COR-L47 (cell line): ENCODE results near the gene THOC6.
A peak's percentile ranks its signal among the peaks of the same experiment; 100 is the strongest.

Experiments used
- DNase-seq: peaks from one replicate; lab custom pipeline; 2025; lab: John Stamatoyannopoulos, UW

THOC6 gene

GRCh38 chr16:3023669-3024478 is at the start of gene THOC6, which contains the start of gene HCFC1R1:
Gene THOC6 (plus strand): TSS chr16:3024035. CDS start chr16:3024327, 292 bp downstream.
Gene HCFC1R1 (minus strand): TSS chr16:3023942. CDS start chr16:3023941, 1 bp downstream.
- peak; percentile 97 for DNase-seq

- DNase-seq: no peak
Measured at GRCh38 chr16:2974319-2975056, 49.3 kb upstream of the THOC6 start.

GRCh38 chr16:2975161-2975795 is 48.6 kb upstream of the THOC6 start:
- DNase-seq: no peak

DNA sequence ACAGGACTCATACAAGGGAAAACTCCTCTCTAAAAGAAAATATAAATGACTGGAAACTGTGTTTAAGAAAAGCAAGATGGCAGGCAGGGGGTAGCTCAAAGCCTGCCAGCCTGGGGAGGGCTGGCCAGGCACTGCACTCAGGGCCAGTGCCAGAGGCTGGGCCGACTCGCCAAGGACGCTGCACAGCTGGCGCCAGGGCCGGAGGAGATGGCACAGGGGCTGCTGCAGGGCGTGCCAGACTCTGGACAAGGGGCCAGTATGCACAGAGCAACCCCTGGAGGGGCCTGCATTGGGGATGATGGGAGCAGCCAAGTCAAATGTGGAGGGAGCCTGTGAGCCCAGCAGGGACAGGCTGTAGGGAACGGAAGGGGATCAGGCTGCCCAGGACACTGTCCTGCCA is 47.6 kb upstream of the THOC6 start:
- no peak for DNase-seq

DNA sequence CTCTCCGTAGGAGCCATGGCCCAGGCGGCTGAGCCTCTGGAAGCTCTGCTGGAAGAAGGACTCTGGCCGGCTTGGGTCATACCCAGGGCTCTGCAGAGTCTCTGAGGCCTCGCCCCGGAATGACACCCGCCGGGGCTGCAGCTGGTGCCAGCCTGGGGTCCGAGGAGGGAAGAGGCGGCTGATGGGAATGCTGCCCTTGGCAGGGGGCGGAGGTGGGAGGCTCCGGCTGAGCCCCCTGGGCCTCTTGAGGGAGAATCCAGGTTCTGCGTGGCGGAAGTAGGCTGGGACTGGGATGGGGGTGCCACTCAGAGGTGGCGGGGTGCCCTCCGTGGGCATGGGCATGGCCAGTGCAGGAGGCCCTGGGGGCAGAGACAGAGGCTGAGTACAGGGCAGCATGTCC is 47.2 kb upstream of the THOC6 start:
- no peak for DNase-seq

DNA sequence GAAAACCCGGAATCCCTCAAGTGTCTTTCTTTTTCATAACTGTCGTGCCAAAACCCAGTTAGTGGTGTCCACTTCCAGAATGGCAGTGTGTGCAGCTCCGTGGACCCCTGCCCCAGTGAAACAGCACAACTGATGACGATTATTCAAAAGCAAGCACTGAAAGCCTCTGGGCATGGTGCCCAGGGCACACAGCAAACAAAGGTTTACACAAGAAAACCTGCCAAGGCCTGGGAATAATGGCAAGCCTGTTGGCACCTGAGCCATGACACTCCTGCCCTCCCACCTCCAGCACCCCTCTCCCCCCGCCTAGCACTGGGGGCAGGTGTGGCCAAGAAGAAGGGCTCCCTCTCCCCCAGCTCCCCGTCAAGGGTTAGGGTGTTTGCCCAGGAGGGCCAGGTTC is 46.4 kb upstream of the THOC6 start:
- peak; percentile 87 for DNase-seq

DNA sequence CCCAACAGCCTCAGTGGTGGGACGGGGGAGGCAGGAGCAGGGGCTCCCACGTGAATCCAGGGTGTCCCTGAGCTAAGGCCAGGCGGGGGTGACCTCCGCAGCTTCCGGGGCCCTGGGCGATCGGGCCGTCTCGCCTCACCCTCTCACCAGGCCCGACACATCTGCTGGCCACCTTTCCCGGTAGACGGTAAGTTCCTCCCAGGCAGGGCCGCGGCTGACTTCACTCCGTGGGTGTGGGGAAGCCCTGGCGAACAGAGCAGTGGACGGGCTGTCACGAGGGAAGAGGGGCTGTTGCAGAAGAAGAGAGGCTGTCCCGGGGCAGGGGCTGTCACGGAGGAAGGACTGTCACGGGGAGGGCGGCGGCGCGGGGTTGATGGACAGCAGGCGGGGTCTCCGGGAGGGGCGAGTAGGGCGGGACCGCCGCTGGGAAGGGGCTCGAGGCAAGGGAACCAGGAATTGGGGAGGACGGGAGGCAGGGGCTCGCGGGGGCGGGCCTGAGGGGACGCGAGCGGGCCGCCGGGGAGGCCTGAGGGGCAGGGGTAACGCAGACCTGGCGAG is 44.1 kb upstream of the THOC6 start:
- no peak for DNase-seq

DNA sequence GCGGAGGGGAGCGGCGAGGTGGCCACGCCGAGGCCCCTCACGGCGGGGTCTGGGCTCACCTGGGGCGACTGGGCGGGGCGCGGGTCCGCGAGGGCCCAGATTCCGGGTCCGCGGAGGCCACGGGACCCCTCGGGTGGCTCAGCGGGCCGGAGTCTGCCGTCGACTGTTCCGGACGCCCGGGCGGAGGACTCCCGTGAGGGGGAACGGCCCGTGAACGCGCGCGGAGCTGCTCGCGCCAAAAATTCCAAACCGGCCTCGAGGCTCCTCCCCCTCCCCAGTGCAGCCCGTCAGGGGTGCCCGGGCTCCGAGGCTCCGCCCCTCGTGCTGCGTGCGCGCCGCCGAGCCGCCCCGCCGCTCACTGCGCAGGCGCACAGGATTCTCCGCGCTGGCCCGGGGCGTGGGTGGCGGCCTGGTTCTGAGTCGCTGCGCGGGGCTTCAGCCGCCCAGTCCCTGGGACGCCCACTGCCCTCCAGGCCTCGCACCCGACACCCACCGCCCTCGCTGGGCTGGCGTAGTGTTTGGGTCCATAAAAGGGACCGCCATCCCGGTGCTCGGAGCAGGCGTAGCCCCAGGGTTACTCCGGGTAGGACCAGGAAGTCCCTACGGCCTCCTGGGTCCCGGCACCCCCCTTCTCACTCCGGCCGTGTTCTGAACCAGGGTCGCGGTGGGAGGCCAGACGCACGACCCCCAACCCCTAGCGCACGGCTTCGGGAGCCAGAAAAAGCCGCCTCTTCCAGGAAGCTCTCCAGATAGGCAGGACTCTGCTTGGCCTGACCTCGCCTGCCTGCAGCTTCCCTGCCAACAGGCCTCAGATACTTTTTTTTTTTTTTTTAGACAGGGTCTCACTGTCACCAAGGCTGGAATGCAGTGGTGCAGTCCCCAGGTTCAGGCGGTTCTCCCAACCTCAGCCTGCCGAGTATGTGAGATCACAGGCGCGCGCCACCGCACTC is 43.3 kb upstream of the THOC6 start, which contains the start of gene PKMYT1:
Gene PKMYT1 (minus strand): TSS at position 220 of the 950 bp plus-strand sequence. CDS start 789 bp downstream, outside the sequence.
- DNase-seq: peak; percentile 88

GRCh38 chr16:2981177-2981898 is 42.5 kb upstream of the THOC6 start:
- no peak for DNase-seq

DNA sequence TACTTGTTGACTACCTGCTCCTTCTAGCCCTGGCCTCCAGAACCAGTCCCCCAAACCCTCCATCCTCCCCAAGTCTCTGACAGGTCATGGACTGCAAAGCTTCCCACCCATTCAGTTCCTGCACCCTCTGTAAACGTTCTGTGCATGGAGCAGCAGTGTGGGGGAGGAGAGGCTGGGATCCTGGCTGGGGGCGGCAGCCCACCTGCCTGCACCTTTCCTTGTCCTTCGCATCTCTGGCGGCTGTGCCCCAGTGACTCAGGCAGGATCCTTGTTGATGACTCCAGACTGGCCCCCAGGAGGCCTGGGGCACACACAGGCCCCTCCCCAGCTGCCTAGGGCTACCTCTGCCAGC is 42.0 kb upstream of the THOC6 start:
- DNase-seq: no peak

- DNase-seq: no peak
Measured at GRCh38 chr16:2982402-2982801, 41.4 kb upstream of the THOC6 start.

- DNase-seq: peak; percentile 59
Measured at GRCh38 chr16:2983706-2984136, 40.1 kb upstream of the THOC6 start.

- DNase-seq: no peak
Measured at GRCh38 chr16:2985462-2985861, 38.4 kb upstream of the THOC6 start.

DNA sequence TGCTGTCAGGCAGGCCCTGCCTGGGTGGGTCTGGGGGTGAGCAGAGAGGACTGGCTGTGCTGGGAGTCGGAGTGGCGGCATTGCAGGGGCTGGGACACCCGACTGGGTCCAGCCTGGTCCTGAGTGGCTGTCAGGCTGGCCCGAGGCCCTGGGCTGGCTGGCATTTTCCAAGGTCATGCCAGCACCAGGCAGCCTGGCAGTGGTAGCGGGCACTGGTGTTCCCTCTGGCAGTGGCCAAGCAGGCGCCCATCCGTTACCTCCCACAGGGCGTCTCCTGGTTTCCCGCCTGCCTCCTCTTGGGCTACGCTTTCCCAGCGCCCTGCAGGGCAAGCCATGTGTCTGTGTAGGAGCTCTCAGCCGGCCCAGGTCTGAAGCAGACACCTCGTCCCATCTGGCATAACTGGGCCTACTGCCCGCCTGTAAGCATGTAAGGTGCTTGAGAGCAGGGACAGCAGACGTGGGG is 37.9 kb upstream of the THOC6 start:
- DNase-seq: no peak

DNA sequence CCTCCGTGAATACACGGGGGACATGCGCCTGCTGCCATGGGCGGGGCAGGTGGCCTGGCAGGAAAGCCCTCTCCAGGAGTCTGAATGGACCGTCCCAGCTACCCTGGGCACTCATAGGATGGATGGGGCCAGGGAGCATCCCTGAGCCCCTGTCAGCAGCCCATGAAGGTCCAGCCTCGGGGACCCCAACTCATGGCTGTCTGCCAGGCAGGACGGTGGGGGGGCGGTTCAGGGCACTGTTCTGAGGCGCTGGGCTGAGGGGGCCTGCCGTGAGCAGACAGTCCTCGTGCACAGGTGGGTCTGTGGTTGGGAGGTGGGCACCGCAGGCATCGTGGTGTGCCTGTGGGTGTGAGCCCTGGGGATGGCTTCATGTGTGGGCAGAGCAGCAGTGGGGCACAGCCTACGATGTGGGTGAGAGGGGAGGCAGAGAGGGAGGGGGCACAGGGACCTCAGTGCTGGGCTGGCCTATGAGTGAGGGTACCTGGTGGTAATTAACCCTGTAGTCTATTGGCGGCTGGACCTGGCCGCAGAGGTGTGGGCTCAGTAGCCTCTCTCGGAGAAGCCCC is 37.1 kb upstream of the THOC6 start:
- no peak for DNase-seq

DNA sequence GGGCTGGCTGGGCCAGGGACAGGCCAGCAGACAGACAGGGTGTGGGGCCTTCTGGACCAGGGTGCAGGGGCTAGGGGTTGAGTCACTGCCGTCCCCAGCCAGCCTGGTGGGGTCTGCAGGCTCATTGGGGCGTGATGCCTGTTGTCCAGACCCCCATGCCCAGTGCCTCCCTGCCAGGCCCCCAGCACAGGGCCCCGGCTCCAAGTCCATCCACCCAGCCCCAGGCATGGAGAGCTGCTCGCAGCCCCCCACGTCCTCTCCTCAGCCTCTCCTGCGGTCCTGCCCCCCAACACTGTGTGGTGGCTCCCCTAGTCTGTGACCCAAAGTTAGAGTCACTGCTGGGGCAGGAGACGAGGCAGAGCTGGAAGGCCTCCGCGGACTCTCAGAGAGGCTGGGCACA is 36.5 kb upstream of the THOC6 start:
- DNase-seq: no peak

DNA sequence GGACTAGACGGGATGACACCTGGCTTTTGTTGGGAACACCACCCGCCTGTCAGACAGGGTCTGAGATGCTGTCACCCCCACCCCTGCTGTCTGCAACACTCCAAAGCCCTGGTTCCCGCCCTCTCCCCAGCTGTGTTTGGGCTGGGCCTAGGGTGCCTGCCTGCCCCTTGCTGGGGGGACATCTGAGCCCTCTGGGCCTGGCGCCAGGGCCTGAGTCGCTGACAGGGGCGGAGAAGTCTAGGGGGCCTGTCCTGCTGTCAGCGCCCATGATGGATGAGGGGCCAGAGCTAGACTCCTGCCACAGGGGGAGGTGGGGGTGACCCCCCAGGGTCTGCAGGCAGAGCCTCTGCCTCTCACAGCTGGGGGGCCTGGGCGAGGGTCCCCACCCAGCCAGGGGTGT is 36.0 kb upstream of the THOC6 start:
- DNase-seq: peak; percentile 90

GRCh38 chr16:2988590-2989099 is 35.2 kb upstream of the THOC6 start:
- no peak for DNase-seq

- no peak for DNase-seq
Measured at GRCh38 chr16:2990891-2991290, 32.9 kb upstream of the THOC6 start.
